ENCODE results near the gene ATF1.

DNA sequence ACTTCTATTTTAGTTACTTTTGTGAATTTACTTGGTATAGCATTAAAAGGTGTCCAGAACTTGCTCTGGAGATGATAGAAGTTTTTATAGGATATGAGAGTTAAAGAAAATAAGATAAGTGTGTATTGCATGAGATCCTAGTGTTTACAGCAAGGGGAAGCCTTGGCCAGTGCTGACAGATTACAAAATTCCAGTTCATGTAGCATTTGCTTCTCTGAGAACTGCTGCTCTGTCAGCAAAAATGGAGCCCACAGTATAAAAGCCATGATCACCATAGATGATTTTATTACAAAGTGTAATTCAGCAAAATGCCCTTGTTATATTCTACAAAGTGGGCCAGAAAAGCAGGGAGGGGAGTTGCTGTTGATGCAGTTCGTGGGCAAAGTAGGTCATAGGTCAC, 40.0 kb upstream of the ATF1 start:
- no peak for TF ChIP-seq GATA2 (IDR thresholded peaks at IDR 0.05; ENCODE audit: low read depth, low read length)
- no peak for TF ChIP-seq GATA3 (IDR thresholded peaks at IDR 0.05; ENCODE audit: low read depth, low read length)
